Smooth muscle cell (in vitro differentiated cells): ENCODE results near the gene CFAP58. TPM values are rescaled to one million over a fixed set of nuclear protein-coding genes. Genes with fewer than 3 reads are reported as not detected.

Experiments
- DNase-seq: peaks from one replicate; lab custom pipeline; 2025; ENCODE audit not compliant: unreplicated experiment; lab: John Stamatoyannopoulos, UW
- H2AFZ ChIP-seq: fragments of 200-600 bp; sonication (generic); 2 replicates; pipeline ENCODE4 v1.6.0; 2016; ENCODE audit warnings: antibody characterized with exemption, low read depth, mild to moderate bottlenecking
- H3F3A ChIP-seq: fragments of 200-600 bp; sonication (generic); 2 replicates; pipeline ENCODE4 v1.6.0; 2017; ENCODE audit warnings: antibody characterized with exemption, low read depth
- H3K27ac ChIP-seq: fragments of 200-600 bp; sonication (generic); 2 replicates; pipeline ENCODE4 v1.5.1; 2016; ENCODE audit warnings: low read depth, mild to moderate bottlenecking
- H3K27me3 ChIP-seq: fragments of 200-600 bp; sonication (generic); 2 replicates; pipeline ENCODE4 v1.6.1; 2016; ENCODE audit warnings: low read depth, mild to moderate bottlenecking
- H3K36me3 ChIP-seq: fragments of 200-600 bp; sonication (generic); 2 replicates; pipeline ENCODE4 v1.5.1; 2016; ENCODE audit warnings: low read depth
- H3K4me1 ChIP-seq: fragments of 200-600 bp; sonication (generic); 2 replicates; pipeline ENCODE4 v1.5.1; 2016; ENCODE audit warnings: low read depth
- H3K4me2 ChIP-seq: fragments of 200-600 bp; sonication (generic); 2 replicates; pipeline ENCODE4 v1.6.0; 2016; ENCODE audit warnings: mild to moderate bottlenecking
- H3K4me3 ChIP-seq: fragments of 200-600 bp; sonication (generic); 2 replicates; pipeline ENCODE4 v1.5.1; 2016; ENCODE audit warnings: mild to moderate bottlenecking
- H3K79me2 ChIP-seq: fragments of 200-600 bp; sonication (generic); 2 replicates; pipeline ENCODE4 v1.6.0; 2016; ENCODE audit warnings: low read depth, mild to moderate bottlenecking
- H3K9ac ChIP-seq: fragments of 200-600 bp; sonication (generic); 2 replicates; pipeline ENCODE4 v1.6.0; 2016; ENCODE audit warnings: low read depth
- H3K9me3 ChIP-seq: fragments of 200-600 bp; sonication (generic); replicated peaks from 2 replicates; pipeline ENCODE4 v1.5.1; 2016; ENCODE audit warnings: low read depth
- H4K20me1 ChIP-seq: fragments of 200-600 bp; sonication (generic); 2 replicates; pipeline ENCODE4 v1.6.0; 2016; ENCODE audit warnings: low read depth
- CTCF ChIP-seq: fragments of 200-600 bp; sonication (generic); IDR thresholded peaks from 2 replicates; pipeline ENCODE4 v1.5.1; 2017; ENCODE audit warnings: borderline replicate concordance, mild to moderate bottlenecking, antibody characterized with exemption; ENCODE audit not compliant: insufficient read depth, poor library complexity, severe bottlenecking
- WGBS: methylation state at CpG from one replicate; pipeline ENCODE4 v1.1.7; 2016; ENCODE audit warnings: low lambda C conversion rate; 5-methylcytosine and 5-hydroxymethylcytosine counted together
- polyA plus RNA-seq: library from polyadenylated mRNA; unstranded; fragments of >200 nt; fragmentation: Nextera tagmentation; extraction: Ambion mirVana; gene quantifications from 2 replicates; pipeline ENCODE4 v1.2.1, GENCODE V29; 2016
- total RNA-seq: library from RNA; depleted of rRNA; stranded (reverse); fragments of >200 nt; gene quantifications from 2 replicates; pipeline ENCODE4 v1.2.3, GENCODE V29; 2014

Gene CFAP58
- total and polyA plus RNA-seq, 2 experiments from 2014 or later, result 0.39 to 0.54 TPM

GRCh38 chr10:104434601-104435000, 81.0 kb downstream of the CFAP58 start:
- Histone ChIP-seq H3K4me3 (no peak overlapping the region), H3K36me3 (no peaks in the 10 kb centered on the region), H2AFZ (no peak overlapping the region), H3F3A (no peaks in the 10 kb centered on the region), H3K9ac (no peak overlapping the region), H3K27ac (no peak overlapping the region), H3K4me2 (no peak overlapping the region), H3K9me3 (no peaks in the 10 kb centered on the region), H3K27me3 (no peaks in the 10 kb centered on the region), H4K20me1 (no peaks in the 10 kb centered on the region), H3K79me2 (no peaks in the 10 kb centered on the region), H3K4me1 (peaks cover 11% of the 10 kb centered on the region)
- TF ChIP-seq CTCF, result no peak
- 79% methylated on average over 1 of the region's 1 CpG for WGBS
- DNase-seq, result no peak

- 76% methylated on average over 2 of the region's 2 CpGs for WGBS
- H3K4me2 ChIP-seq, result no peak overlapping the region
- H3K4me3 ChIP-seq, result no peak overlapping the region
- H3K36me3 ChIP-seq, result no peaks in the 10 kb centered on the region
- no peak overlapping the region for H2AFZ ChIP-seq
- no peak for DNase-seq
- H3K9me3 ChIP-seq, result no peaks in the 10 kb centered on the region
- H3K79me2 ChIP-seq, result no peaks in the 10 kb centered on the region
- TF ChIP-seq CTCF, result no peak
- no peaks in the 10 kb centered on the region for H3F3A ChIP-seq
- H3K27ac ChIP-seq, result no peak overlapping the region
- no peak overlapping the region for H3K9ac ChIP-seq
- no peaks in the 10 kb centered on the region for H4K20me1 ChIP-seq
- no peaks in the 10 kb centered on the region for H3K4me1 ChIP-seq
- H3K27me3 ChIP-seq, result no peaks in the 10 kb centered on the region
These were observed 82.2 kb downstream of the CFAP58 start for GRCh38 chr10:104435822-104436221.

- no peak for TF ChIP-seq CTCF
- WGBS, result 87% methylated on average over 2 of the region's 2 CpGs
- H3K79me2 ChIP-seq, result no peaks in the 10 kb centered on the region
- no peak overlapping the region for H3K9ac ChIP-seq
- no peak for DNase-seq
- H3K4me3 ChIP-seq, result no peak overlapping the region
- no peaks in the 10 kb centered on the region for H3K36me3 ChIP-seq
- H3K9me3 ChIP-seq, result no peaks in the 10 kb centered on the region
- no peak overlapping the region for H3K4me2 ChIP-seq
- no peak overlapping the region for H2AFZ ChIP-seq
- H4K20me1 ChIP-seq, result no peaks in the 10 kb centered on the region
- H3K27me3 ChIP-seq, result no peaks in the 10 kb centered on the region
- H3K4me1 ChIP-seq, result no peaks in the 10 kb centered on the region
- H3F3A ChIP-seq, result no peaks in the 10 kb centered on the region
- no peak overlapping the region for H3K27ac ChIP-seq
These were observed 83.6 kb downstream of the CFAP58 start for GRCh38 chr10:104437226-104437625.

GRCh38 chr10:104440221-104440620, 86.6 kb downstream of the CFAP58 start:
- no peak overlapping the region for H3K27ac ChIP-seq
- no peaks in the 10 kb centered on the region for H3K4me1 ChIP-seq
- no peak overlapping the region for H2AFZ ChIP-seq
- no peaks in the 10 kb centered on the region for H3F3A ChIP-seq
- DNase-seq, result no peak
- no peak overlapping the region for H3K9ac ChIP-seq
- no peak for TF ChIP-seq CTCF
- no peaks in the 10 kb centered on the region for H4K20me1 ChIP-seq
- 88% methylated on average over 2 of the region's 2 CpGs for WGBS
- H3K27me3 ChIP-seq, result no peaks in the 10 kb centered on the region
- H3K4me3 ChIP-seq, result no peak overlapping the region
- no peaks in the 10 kb centered on the region for H3K79me2 ChIP-seq
- no peaks in the 10 kb centered on the region for H3K9me3 ChIP-seq
- no peak overlapping the region for H3K4me2 ChIP-seq
- H3K36me3 ChIP-seq, result no peaks in the 10 kb centered on the region
